GM23338 (cell line): Measurements from ENCODE around the gene VAPA.

Source experiments
- CREB1 ChIP-seq: fragments of 250-450 bp; sonication (Bioruptor Pico); IDR thresholded peaks from 2 replicates; pipeline ENCODE4 v1.5.0; 2020; ENCODE audit warnings: low read depth, mild to moderate bottlenecking, moderate library complexity
- CTCF ChIP-seq, 2 experiments: fragments of 200-600 bp in 1 of 2; sonication (generic) in 1 of 2; conservative IDR thresholded peaks; 2 replicates each; pipeline versions ENCODE4 v1.5.1 to v1.6.1; 2016 to 2017; ENCODE audit warnings: antibody characterized with exemption in 2 of 2, low read depth in 2 of 2, mild to moderate bottlenecking in 2 of 2, moderate library complexity in 1 of 2
- EZH2 ChIP-seq: fragments of 200-600 bp; sonication (generic); IDR thresholded peaks from one replicate; pipeline ENCODE4 v1.8.0; 2017; ENCODE audit warnings: antibody characterized with exemption, mild to moderate bottlenecking, low read depth; ENCODE audit not compliant: unreplicated experiment

GRCh38 chr18:9925369-9925768, 11.6 kb downstream of the VAPA start:
- TF ChIP-seq CTCF (conservative IDR thresholded peaks at IDR 0.05; ENCODE audit: low read depth in 2 of 2): no peak
- no peak for TF ChIP-seq CREB1 (CRISPR knock-in tag)
- no peak for TF ChIP-seq EZH2
